DND-41 (cell line): ENCODE measurements around the gene ITGB2.

Experiments used
- CTCF ChIP-seq: IDR thresholded peaks from 2 replicates; pipeline ENCODE4 v1.5.1; 2012; ENCODE audit warnings: borderline replicate concordance, low read length, moderate library complexity, mild to moderate bottlenecking; ENCODE audit not compliant: poor library complexity, severe bottlenecking; ENCODE audit errors: extremely low read depth
- EZH2 ChIP-seq: IDR thresholded peaks from 3 replicates; pipeline ENCODE4 v1.6.1; 2012; ENCODE audit warnings: borderline replicate concordance, low read depth, mild to moderate bottlenecking, moderate library complexity, low read length, inconsistent platforms; ENCODE audit not compliant: severe bottlenecking

- no peak for TF ChIP-seq CTCF
- TF ChIP-seq EZH2 = no peak
Observed at GRCh38 chr21:44893278-44893556, 27.5 kb downstream of the ITGB2 start.
